ENCODE data around the gene PSD2.

Gene PSD2

GRCh38 chr5:139820130-139820529, 24.5 kb downstream of the PSD2 start:
- DNase-seq (ENCODE audit: low read depth), result no peak
- no peak overlapping the region for H3K4me3 ChIP-seq (ENCODE audit: low read depth, low read length)
- TF ChIP-seq, protein P1, sequence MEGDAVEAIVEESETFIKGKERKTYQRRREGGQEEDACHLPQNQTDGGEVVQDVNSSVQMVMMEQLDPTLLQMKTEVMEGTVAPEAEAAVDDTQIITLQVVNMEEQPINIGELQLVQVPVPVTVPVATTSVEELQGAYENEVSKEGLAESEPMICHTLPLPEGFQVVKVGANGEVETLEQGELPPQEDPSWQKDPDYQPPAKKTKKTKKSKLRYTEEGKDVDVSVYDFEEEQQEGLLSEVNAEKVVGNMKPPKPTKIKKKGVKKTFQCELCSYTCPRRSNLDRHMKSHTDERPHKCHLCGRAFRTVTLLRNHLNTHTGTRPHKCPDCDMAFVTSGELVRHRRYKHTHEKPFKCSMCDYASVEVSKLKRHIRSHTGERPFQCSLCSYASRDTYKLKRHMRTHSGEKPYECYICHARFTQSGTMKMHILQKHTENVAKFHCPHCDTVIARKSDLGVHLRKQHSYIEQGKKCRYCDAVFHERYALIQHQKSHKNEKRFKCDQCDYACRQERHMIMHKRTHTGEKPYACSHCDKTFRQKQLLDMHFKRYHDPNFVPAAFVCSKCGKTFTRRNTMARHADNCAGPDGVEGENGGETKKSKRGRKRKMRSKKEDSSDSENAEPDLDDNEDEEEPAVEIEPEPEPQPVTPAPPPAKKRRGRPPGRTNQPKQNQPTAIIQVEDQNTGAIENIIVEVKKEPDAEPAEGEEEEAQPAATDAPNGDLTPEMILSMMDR (conservative IDR thresholded peaks at IDR 0.05; ENCODE audit: low read depth, low read length), result no peak

DNA sequence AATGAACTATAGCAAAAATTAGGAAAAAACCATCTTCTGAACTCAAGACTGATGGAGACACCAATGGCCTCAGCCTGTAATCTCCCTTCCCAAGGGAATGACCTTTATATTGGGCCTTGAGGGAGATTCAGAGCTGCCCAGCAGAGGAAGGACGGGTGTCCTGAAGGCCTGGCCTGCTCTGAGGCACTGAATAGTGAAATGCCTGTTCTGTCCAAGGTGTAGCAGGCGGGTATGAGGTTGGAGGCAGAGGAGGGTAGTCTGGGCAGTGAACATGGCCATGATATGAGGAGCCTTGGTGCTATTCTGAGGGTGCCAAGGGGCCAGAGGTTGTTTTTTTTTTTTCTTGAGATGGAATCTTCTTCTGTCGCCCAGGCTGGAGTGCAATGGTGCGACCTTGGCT, 25.0 kb downstream of the PSD2 start:
- H3K4me3 ChIP-seq (ENCODE audit: low read depth, low read length), result no peak overlapping the region
- TF ChIP-seq, protein P1 (conservative IDR thresholded peaks at IDR 0.05; ENCODE audit: low read depth, low read length), result no peak
- no peak for DNase-seq (ENCODE audit: low read depth)

GRCh38 chr5:139821806-139822552, 26.4 kb downstream of the PSD2 start:
- no peak overlapping the region for H3K4me3 ChIP-seq (ENCODE audit: low read depth, low read length)
- TF ChIP-seq, protein P1 (conservative IDR thresholded peaks at IDR 0.05; ENCODE audit: low read depth, low read length), result no peak
- no peak for DNase-seq (ENCODE audit: low read depth)

GRCh38 chr5:139822553-139823425, 27.2 kb downstream of the PSD2 start:
- DNase-seq (ENCODE audit: low read depth), result no peak
- TF ChIP-seq, protein P1 (conservative IDR thresholded peaks at IDR 0.05; ENCODE audit: low read depth, low read length), result no peak
- no peak overlapping the region for H3K4me3 ChIP-seq (ENCODE audit: low read depth, low read length)

DNA sequence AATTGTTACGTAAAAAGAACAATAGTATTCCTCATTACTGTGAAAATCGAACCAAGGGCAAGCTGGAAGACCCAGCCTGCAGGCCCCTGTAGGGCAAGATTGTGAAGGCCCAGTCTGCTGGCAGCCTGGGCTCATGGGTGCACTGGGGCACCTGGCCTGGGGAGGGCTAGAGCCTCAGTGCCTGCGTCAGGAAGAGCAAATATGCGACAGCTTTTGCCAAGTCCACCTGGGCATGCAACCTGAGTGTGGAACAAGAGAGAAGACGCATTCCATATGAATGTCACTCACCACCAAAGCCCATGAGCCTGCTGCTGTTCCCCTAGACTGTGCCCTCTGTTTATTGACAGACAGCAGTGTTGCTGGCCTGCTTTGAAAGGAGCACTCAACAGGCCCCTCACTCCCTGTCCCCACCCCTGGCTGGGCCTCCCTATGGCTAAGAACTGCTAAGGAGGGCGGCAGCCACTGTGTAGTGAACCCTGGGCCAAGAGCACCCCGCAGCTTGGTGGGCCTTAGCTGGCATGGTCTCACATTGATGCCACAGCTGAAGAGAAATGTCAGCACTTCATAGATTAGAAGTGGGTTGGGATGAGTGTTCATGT, 28.2 kb downstream of the PSD2 start:
- H3K4me3 ChIP-seq (ENCODE audit: low read depth, low read length), result no peak overlapping the region
- no peak for DNase-seq (ENCODE audit: low read depth)
- TF ChIP-seq, protein P1 (conservative IDR thresholded peaks at IDR 0.05; ENCODE audit: low read depth, low read length), result no peak

- TF ChIP-seq, protein P1 (conservative IDR thresholded peaks at IDR 0.05; ENCODE audit: low read depth, low read length), result no peak
Measured at GRCh38 chr5:139825690-139826089, 30.1 kb downstream of the PSD2 start.

More at GRCh38 chr5:139825690-139826089, 30.1 kb downstream of the PSD2 start:
- DNase-seq (ENCODE audit: low read depth), result no peak
- H3K4me3 ChIP-seq (ENCODE audit: low read depth, low read length), result no peak overlapping the region
